MV-4-11 (cell line): ENCODE data around the gene NLGN1.

ENCODE experiments used
- DNase-seq: peaks from one replicate; lab custom pipeline; 2025; lab: John Stamatoyannopoulos, UW

Gene NLGN1

DNA sequence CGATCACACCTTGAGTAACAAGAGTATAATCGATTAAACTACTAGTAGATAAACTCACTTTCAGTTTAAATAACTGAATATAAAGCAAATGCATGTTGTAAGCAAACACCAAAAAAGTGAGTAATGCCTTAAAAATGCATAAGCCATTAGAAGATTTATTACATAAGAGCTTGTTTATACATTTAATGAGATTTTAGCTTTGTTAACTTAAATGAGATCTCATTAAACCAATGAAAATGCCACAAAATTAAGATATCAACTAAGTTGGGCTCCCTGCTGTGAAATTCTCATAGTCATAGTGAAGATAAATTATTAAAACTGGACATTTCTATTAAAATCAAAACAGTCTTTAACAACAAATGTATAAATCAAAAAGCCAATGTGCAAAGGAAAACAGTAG, 701.2 kb downstream of the NLGN1 start:
- no peak for DNase-seq

- DNase-seq, result no peak
Observed at GRCh38 chr3:174099724-174100123, 702.2 kb downstream of the NLGN1 start.

- no peak for DNase-seq
Observed at GRCh38 chr3:174100744-174101143, 703.2 kb downstream of the NLGN1 start.

- DNase-seq, result no peak
Observed at GRCh38 chr3:174101244-174101643, 703.7 kb downstream of the NLGN1 start.

DNA sequence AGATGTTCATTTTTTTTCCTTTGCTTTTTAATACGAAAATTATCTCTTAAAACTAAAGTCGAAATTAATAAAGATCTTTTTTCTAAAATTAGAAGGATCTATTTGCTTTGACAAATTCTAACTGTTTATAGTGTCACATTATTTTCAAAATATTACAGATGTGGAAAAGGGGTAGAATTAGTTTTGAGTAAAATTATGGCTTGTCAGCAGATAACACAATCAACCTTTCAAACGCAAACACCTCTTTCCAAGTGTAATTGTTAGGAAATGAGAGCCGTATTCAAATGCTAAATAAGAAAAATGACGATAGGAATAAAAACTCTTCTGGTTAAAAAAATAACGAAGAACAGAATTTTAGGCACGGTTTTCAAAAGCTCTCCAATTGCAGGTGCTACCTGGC, 704.7 kb downstream of the NLGN1 start:
- no peak for DNase-seq

DNA sequence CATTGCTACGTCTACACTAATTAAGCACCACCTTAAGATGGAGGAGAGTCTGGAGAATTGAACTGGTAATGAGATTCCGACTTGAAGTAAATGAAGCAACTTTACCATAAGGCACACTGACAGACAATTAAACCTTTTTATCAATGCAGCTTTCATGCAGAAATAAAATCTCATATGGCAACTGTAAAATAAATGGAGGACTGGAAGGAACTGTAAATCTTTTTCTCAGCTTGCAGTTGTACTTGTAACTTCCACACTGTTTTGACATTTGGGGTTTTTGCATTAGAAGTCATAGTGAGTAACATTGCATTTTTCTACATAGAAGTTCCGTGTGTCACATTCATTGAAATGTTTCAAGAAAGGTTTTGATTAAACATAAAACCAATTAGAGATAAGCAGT, 705.3 kb downstream of the NLGN1 start:
- no peak for DNase-seq

DNA sequence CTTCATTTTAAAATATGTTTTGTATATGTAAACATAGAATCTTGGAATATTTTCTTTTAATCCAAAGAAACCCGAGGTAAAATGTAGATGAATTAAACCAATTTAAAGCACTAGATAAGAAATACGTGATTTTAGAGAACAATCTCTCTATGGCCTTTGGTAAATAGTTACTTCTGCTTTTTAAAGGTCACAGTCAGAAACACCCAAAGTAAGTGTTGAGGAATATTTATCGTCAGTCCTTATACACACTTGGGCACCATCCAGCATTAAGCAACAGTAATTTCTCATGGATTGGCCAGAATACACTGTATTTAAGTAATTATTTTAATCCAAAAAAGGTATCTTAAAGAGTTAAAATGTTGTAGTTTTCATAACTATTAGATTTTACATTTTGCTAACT, 713.2 kb downstream of the NLGN1 start:
- DNase-seq, result peak; percentile 1

- DNase-seq, result no peak
Observed at GRCh38 chr3:174111776-174112175, 714.2 kb downstream of the NLGN1 start.

DNA sequence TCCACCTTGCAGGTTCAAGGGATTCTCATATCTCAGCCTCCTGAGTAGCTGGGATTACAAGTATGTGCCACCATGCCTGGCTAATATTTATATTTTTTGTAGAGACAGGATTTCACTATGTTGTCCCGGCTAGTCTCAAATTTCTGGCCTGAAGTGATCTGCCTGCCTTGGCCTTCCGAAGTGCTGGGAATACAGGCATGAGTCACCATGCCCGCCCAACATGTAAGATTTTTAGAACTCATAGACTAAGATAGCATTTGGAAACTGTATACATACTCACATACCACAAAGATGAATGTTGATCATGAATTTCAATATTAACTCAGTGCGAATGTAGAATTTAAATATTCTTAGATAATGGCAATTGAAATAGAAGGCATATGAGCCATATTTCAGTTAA, 718.9 kb downstream of the NLGN1 start:
- DNase-seq, result no peak

GRCh38 chr3:174120997-174121396, 723.5 kb downstream of the NLGN1 start:
- no peak for DNase-seq

DNA sequence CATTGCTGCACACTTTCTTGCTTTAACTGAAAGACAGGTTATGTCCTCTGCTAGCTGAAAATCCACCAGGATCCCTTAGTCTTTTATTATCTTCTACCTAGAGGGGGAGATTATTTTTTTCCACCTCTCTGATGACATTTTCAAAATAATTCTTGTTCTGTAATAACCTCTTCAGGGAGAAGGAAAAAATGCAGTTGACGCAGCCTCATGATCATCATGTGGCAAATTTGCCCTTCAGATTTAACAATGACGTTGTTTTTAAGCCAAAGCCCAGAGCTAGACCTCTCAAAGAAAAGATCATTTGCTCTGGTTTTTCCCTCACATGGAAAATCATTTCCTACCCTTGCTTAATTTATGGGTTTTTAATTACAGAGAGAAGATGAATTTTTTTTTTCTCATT, 724.9 kb downstream of the NLGN1 start:
- no peak for DNase-seq

DNA sequence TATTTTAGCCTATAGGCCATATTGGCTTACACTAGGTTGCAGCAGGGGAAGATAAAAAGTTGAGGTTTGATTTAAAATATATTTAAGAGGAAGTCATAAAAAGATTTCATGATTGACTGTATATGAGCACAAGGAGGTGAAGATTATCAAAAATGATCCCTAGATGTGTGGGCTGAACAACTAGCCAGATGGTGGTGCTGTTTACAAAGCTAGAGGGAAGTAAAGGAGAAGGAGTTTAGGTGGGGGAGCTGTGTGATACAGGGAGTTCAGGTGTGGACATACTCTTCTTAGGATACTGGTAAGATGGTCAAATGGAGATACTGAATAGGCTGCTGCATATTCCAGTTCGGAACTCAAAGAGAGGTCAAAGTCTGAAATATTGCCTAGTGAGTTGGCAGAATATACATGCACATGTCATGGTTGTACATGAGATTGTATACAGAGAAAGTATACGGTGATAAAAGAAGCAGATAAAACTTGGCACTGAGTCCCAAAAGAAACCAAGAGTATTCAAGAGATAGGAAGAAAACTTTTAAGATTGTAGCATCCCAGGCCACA, 727.8 kb downstream of the NLGN1 start:
- no peak for DNase-seq

GRCh38 chr3:174126990-174127758, 729.6 kb downstream of the NLGN1 start:
- DNase-seq, result no peak

GRCh38 chr3:174132006-174132405, 734.5 kb downstream of the NLGN1 start:
- no peak for DNase-seq

- no peak for DNase-seq
Observed at GRCh38 chr3:174132421-174133042, 735.0 kb downstream of the NLGN1 start.

DNA sequence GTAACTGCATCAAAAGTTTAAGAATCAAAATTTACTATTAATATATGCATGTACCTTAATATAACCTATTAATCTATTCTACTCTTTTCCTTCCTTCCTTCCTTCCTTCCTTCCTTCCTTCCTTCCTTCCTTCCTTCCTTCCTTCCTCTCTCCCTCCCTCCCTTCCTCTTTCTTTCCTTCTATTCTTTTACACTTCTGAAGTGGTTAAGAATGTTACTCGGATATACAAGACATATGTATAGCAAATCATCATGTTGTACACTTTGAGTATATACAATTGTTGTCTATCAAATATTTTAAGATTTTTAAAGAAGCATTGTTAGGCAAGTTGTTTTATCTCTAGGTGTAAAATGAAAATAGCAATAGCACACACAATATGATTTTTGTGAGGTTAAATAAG, 748.5 kb downstream of the NLGN1 start:
- DNase-seq, result no peak

DNA sequence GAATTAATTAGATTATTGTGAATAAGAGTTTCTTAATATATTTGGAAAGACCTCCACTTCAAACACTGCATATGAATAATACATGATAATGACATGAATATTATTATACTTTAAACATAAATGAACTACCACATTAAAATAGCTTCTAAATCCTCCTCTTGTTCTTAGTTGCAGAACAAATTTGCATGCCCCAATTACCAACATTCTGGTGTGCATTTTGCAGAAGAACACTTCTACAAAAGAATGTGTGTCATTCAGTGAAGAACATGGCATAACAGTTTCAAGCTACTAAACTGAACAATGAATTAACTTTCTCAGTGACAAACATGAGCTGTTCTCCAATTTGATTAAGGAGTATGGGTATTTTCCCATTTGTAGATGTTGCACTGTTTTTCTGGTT, 750.3 kb downstream of the NLGN1 start:
- no peak for DNase-seq

GRCh38 chr3:174153871-174154270, 756.3 kb downstream of the NLGN1 start:
- DNase-seq, result no peak

DNA sequence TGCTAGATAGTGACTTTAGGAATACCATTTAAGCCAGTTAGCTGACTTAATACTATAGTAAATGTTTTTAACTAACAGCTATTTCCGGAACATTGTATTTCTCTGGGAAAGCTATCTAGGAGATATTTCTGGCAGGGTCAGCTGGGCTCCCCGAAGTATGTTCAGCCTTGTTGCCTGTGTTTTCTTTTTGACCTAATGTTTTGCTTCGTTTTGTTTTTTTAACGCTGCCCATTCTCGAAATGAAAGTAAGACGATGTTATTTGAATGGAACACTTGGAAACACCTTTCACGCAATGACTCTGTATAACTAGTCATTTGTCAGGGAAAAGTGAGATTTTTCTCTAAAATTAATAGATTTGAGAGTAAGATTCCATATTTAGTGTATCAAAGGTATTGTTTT, 758.7 kb downstream of the NLGN1 start:
- DNase-seq, result no peak

- no peak for DNase-seq
Observed at GRCh38 chr3:174158674-174159073, 761.1 kb downstream of the NLGN1 start.

DNA sequence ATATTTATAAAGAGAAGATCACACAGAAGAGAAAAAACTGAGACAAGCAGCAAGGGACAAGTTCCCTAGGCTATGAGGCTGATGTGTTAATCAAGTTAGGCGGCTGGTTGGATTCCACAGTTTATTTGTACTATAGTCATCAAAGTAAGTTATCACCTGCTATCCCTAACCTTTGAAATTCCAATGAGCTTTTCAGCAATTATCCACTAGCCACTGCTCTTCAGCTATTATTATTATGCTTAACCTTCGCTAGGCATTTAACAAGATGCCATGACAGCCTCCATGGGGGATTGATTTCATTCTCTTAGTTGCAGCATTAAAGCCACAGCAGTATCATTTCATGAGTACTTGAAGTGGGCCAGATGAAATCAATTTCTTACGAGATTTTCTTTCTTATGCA, 762.1 kb downstream of the NLGN1 start:
- no peak for DNase-seq

GRCh38 chr3:174162550-174162949, 765.0 kb downstream of the NLGN1 start:
- DNase-seq, result no peak

GRCh38 chr3:174168026-174168425, 770.5 kb downstream of the NLGN1 start:
- no peak for DNase-seq
